ENCODE data around the gene ADAMTSL3. TPM values are rescaled to one million over a fixed set of nuclear protein-coding genes. Genes with fewer than 3 reads are reported as not detected.

Gene ADAMTSL3
- total RNA-seq, 4 donors from 2014 or later, result 2.4 to 8.8 (median 5.7) TPM

DNA sequence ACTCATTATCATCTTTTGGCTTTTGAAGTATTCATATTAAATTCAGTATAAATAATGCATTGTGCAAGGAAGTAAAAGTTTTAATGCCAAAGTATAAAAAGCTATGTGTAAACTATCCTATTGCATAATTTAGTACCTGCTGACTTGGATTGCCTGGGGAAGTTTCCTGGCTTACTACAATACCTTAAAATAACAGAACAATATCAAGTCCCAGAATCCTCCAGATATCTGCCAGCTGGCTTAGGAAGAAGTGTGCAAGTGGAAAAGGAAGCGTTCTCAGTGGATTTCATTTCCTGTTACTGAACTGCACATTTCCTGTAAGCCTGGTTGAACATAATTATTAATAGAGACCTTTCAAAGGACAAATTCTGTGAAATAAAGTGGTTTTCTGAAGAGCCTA, 236.7 kb downstream of the ADAMTSL3 start:
- WGBS, 2 donors, result 6 to 8% methylated on average over 1 of the region's 1 CpG
- no peak for DNase-seq (ENCODE audit: low spot score in 2 of 2)
- intact Hi-C loops (cut with DNase I; ENCODE audit: low total_unique reads), result no loop called here
- TF ChIP-seq POLR2A (IDR thresholded peaks at IDR 0.05), result no peak
- TF ChIP-seq, protein P1, sequence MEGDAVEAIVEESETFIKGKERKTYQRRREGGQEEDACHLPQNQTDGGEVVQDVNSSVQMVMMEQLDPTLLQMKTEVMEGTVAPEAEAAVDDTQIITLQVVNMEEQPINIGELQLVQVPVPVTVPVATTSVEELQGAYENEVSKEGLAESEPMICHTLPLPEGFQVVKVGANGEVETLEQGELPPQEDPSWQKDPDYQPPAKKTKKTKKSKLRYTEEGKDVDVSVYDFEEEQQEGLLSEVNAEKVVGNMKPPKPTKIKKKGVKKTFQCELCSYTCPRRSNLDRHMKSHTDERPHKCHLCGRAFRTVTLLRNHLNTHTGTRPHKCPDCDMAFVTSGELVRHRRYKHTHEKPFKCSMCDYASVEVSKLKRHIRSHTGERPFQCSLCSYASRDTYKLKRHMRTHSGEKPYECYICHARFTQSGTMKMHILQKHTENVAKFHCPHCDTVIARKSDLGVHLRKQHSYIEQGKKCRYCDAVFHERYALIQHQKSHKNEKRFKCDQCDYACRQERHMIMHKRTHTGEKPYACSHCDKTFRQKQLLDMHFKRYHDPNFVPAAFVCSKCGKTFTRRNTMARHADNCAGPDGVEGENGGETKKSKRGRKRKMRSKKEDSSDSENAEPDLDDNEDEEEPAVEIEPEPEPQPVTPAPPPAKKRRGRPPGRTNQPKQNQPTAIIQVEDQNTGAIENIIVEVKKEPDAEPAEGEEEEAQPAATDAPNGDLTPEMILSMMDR (IDR thresholded peaks at IDR 0.05), result no peak
- no peak overlapping the region for H3K4me3 ChIP-seq (ENCODE audit: low read depth, poor library complexity, severe bottlenecking)

DNA sequence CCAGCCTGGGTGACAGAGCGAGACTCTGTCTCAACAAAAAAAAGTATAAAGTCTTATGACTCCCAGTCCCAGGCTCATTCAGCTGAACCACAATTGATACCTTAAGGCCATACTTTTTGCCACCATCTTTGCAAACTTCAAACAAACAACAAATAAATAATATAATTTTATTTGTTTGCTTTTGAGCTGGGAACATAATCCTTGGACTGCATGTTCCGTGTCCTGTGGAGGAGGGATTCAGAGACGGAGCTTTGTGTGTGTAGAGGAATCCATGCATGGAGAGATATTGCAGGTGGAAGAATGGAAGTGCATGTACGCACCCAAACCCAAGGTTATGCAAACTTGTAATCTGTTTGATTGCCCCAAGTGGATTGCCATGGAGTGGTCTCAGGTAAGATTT, 238.6 kb downstream of the ADAMTSL3 start:
- H3K4me3 ChIP-seq (ENCODE audit: low read depth, poor library complexity, severe bottlenecking), result no peak overlapping the region
- TF ChIP-seq, protein P1 (IDR thresholded peaks at IDR 0.05), result no peak
- no peak for TF ChIP-seq POLR2A (IDR thresholded peaks at IDR 0.05)
- intact Hi-C loops (cut with DNase I; ENCODE audit: low total_unique reads), result no loop called here
- 95 to 96% methylated on average over 4 of the region's 4 CpGs for WGBS, 2 donors
- DNase-seq (ENCODE audit: low spot score in 2 of 2), result no peak

DNA sequence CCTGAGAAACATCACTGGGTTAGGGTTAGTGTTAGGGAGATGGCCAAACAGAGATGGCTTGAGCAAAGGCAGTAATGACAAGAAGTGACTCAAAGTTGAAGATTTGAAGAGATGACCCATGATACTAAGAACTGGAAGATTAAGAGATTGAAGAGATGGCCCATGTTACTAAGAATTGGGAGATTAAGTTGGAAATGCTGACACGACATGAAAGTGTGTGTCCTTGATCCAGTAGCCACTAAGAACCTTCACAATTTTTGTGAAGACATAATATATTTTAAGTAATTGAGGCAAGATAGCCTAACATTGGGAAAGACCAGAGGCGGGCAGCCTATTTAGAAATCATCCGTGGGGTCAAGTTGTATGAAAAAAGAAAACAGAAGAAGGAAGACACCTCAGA, 239.4 kb downstream of the ADAMTSL3 start:
- H3K4me3 ChIP-seq (ENCODE audit: low read depth, poor library complexity, severe bottlenecking), result no peak overlapping the region
- 90% methylated on average over 3 of the region's 3 CpGs for WGBS, 2 donors
- TF ChIP-seq POLR2A (IDR thresholded peaks at IDR 0.05), result no peak
- TF ChIP-seq, protein P1 (IDR thresholded peaks at IDR 0.05), result no peak
- no peak for DNase-seq (ENCODE audit: low spot score in 2 of 2)
- intact Hi-C loops (cut with DNase I; ENCODE audit: low total_unique reads), result no loop called here

DNA sequence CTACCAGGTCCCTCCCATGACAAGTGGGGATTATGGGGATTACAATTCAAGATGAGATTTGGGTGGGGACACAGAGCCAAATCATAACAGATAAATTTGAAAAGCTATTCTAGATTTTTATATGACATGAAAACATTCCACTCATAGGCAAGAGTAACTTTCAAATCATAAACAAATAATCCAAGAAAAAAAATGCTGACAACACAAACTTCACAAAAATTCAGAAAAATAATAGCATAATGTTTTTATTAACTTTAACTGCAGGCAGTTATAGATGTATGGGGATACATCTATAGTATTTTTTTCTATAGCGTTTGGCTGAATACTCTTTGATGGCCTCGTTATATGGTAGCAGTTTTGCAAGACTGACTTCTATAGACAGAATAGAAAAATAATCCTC, 243.1 kb downstream of the ADAMTSL3 start:
- TF ChIP-seq, protein P1 (IDR thresholded peaks at IDR 0.05), result no peak
- TF ChIP-seq POLR2A (IDR thresholded peaks at IDR 0.05), result no peak
- DNase-seq (ENCODE audit: low spot score in 2 of 2), result no peak
- no peak overlapping the region for H3K4me3 ChIP-seq (ENCODE audit: low read depth, poor library complexity, severe bottlenecking)
- intact Hi-C loops (cut with DNase I; ENCODE audit: low total_unique reads), result no loop called here
- WGBS, 2 donors, result 90 to 97% methylated on average over 2 of the region's 2 CpGs

DNA sequence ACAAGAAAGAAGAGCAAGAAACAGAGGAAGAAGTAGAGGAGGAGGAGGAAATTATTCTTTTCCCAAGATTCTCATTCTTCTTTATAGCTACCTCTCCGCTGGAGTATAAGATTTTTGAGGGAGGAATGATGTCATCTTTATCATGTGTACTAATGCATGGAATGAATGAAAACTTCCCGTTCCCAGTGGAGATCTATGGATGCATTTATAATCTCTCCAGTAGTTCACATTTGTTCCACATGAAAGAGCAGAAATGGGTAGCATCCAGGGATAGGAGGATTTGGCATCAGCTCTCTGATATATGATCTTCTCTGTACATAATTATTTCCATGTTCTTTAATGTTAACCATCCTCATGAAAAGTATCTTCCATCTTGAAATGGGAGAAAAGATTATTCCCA, 244.4 kb downstream of the ADAMTSL3 start:
- no peak for DNase-seq (ENCODE audit: low spot score in 2 of 2)
- intact Hi-C loops (cut with DNase I; ENCODE audit: low total_unique reads), result no loop called here
- WGBS, 2 donors, result 87 to 89% methylated on average over 2 of the region's 2 CpGs
- no peak overlapping the region for H3K4me3 ChIP-seq (ENCODE audit: low read depth, poor library complexity, severe bottlenecking)
- TF ChIP-seq, protein P1 (IDR thresholded peaks at IDR 0.05), result no peak
- TF ChIP-seq POLR2A (IDR thresholded peaks at IDR 0.05), result no peak

DNA sequence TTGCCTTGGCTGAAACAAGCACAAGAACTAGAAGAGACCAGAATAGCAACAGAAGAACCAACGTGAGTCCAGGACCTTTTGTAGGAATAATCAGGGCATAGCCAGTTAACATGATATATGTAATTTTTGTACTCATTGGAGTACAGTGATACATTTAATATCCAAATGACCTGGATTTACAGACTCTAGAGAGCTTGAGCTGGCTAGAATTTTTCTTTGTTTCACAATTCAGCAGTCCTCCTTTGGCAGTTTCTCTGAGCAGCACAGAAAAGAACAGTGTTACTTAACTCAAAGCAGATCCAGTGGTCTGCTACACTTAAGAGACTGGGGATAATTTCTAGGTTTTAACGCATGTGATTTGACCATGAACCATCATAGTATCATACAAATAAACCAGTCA, 245.7 kb downstream of the ADAMTSL3 start:
- TF ChIP-seq, protein P1 (IDR thresholded peaks at IDR 0.05), result no peak
- TF ChIP-seq POLR2A (IDR thresholded peaks at IDR 0.05), result no peak
- no peak overlapping the region for H3K4me3 ChIP-seq (ENCODE audit: low read depth, poor library complexity, severe bottlenecking)
- intact Hi-C loops (cut with DNase I; ENCODE audit: low total_unique reads), result no loop called here
- no peak for DNase-seq (ENCODE audit: low spot score in 2 of 2)
- 66 to 67% methylated on average over 2 of the region's 2 CpGs for WGBS, 2 donors

All from lower leg skin (tissue), 4 donors.